Endothelial cell of umbilical vein (primary cell): Measurements from ENCODE around the gene PNRC1. TPM values are rescaled to one million over a fixed set of nuclear protein-coding genes. Genes with fewer than 3 reads are reported as not detected.

Source experiments
- BruUV-seq: library from RNA; stranded (reverse); fragments of 400-500 nt; replicated peaks from 2 replicates; lab custom pipeline; 2021; lab: Mats Ljungman, UMichigan
- CTCF ChIA-PET: fragments of 300-600, 350-600 bp; sonication (Branson Sonifier 250); formaldehyde crosslinking; loops from one replicate; lab custom pipeline; 2021; ENCODE audit warnings: antibody characterized with exemption, inconsistent platforms; lab: Charles Lee
- POLR2A ChIA-PET: fragments of 300-600, 350-600 bp; sonication (Branson Sonifier 250); formaldehyde crosslinking; loops from one replicate; lab custom pipeline; 2021; ENCODE audit warnings: antibody characterized with exemption, inconsistent platforms; lab: Charles Lee
- DNase-seq: peaks from one replicate; pipeline ENCODE4 v3.0.0-alpha.2; 2011; ENCODE audit warnings: low read depth, low spot score
- FAIRE-seq: peaks from 2 replicates; lab custom pipeline; 2011; peaks lifted over from hg19 to GRCh38; lab: Jason Lieb, UNC
- H2AFZ ChIP-seq: 2 replicates; pipeline ENCODE4 v1.6.0; 2012; ENCODE audit warnings: low read depth, low read length, control low read depth, inconsistent platforms
- H3K27ac ChIP-seq: 2 replicates; pipeline ENCODE4 v1.5.1; 2011; ENCODE audit warnings: low read depth, mild to moderate bottlenecking, control low read depth, low read length, moderate library complexity; ENCODE audit not compliant: insufficient read depth
- H3K27me3 ChIP-seq, 2 experiments: 2 replicates each; pipeline versions ENCODE4 v1.6.0 to v1.6.1; 2011; ENCODE audit warnings: low read length in 2 of 2, mixed read lengths in 1 of 2; ENCODE audit not compliant: control insufficient read depth in 2 of 2, insufficient read depth in 2 of 2
- H3K36me3 ChIP-seq, 2 experiments: 2 replicates in 1 of 2; 3 replicates in 1 of 2; pipeline ENCODE4 v1.5.1; 2011; ENCODE audit warnings: low read length in 2 of 2, mild to moderate bottlenecking in 1 of 2, moderate library complexity in 1 of 2; ENCODE audit not compliant: control insufficient read depth in 2 of 2, insufficient read depth in 2 of 2; ENCODE audit errors: extremely low read depth in 1 of 2
- H3K4me1 ChIP-seq: 3 replicates; pipeline ENCODE4 v1.5.1; 2011; ENCODE audit warnings: mild to moderate bottlenecking, low read length; ENCODE audit not compliant: control insufficient read depth, insufficient read depth; ENCODE audit errors: extremely low read depth
- H3K4me2 ChIP-seq: 2 replicates; pipeline ENCODE4 v1.6.1; 2011; ENCODE audit warnings: low read length, control low read depth, mixed read lengths; ENCODE audit not compliant: insufficient read depth
- H3K4me3 ChIP-seq, 3 experiments: fragments of 200-600 bp in 1 of 3; sonication (generic), shearing (Covaris generic) in 1 of 3; replicated peaks in 1 of 3; 2 replicates each; pipeline ENCODE4 v1.5.1; 2011 to 2016; ENCODE audit warnings: control low read depth in 3 of 3, low read length in 3 of 3, mild to moderate bottlenecking in 2 of 3, inconsistent platforms in 1 of 3, low read depth in 1 of 3, moderate library complexity in 1 of 3; ENCODE audit not compliant: insufficient read depth in 1 of 3
- H3K79me2 ChIP-seq: 2 replicates; pipeline ENCODE4 v1.6.0; 2012; ENCODE audit warnings: low read length, inconsistent platforms; ENCODE audit not compliant: control insufficient read depth, insufficient read depth
- H3K9ac ChIP-seq: replicated peaks from 2 replicates; pipeline ENCODE3; 2011; ENCODE audit warnings: low read length, control low read depth; ENCODE audit not compliant: insufficient read depth; ENCODE audit errors: extremely low read depth
- H3K9me1 ChIP-seq: replicated peaks from 3 replicates; pipeline ENCODE4 v1.6.0; 2011; ENCODE audit warnings: mild to moderate bottlenecking, low read length; ENCODE audit not compliant: control insufficient read depth, insufficient read depth; ENCODE audit errors: extremely low read depth
- H3K9me3 ChIP-seq: replicated peaks from 2 replicates; pipeline ENCODE4 v1.5.1; 2012; ENCODE audit warnings: low read length, inconsistent platforms; ENCODE audit not compliant: control insufficient read depth, insufficient read depth
- H4K20me1 ChIP-seq: replicated peaks from 2 replicates; pipeline ENCODE3; 2011; ENCODE audit warnings: mild to moderate bottlenecking, low read length; ENCODE audit not compliant: control insufficient read depth, insufficient read depth; ENCODE audit errors: extremely low read depth
- CTCF ChIP-seq, 2 donors: IDR thresholded peaks; 1 replicate in 1 of 2; 2 replicates in 1 of 2; pipeline ENCODE4 v1.5.1; 2011; ENCODE audit warnings: low read length in 2 of 2, mild to moderate bottlenecking in 2 of 2, moderate library complexity in 2 of 2, control low read depth in 1 of 2, inconsistent platforms in 1 of 2, low read depth in 1 of 2; ENCODE audit not compliant: insufficient read depth in 1 of 2; ENCODE audit errors: extremely low read depth in 1 of 2
- EZH2 ChIP-seq: IDR thresholded peaks from 2 replicates; pipeline ENCODE4 v1.6.1; 2012; ENCODE audit warnings: borderline replicate concordance, low read depth, mild to moderate bottlenecking, moderate library complexity, low read length, inconsistent platforms; ENCODE audit not compliant: severe bottlenecking
- FOS ChIP-seq: IDR thresholded peaks from 2 replicates; pipeline ENCODE4 v1.6.1; 2011; ENCODE audit warnings: mild to moderate bottlenecking, low read length, moderate library complexity, borderline replicate concordance; ENCODE audit not compliant: insufficient read depth
- GATA2 ChIP-seq: IDR thresholded peaks from 2 replicates; pipeline ENCODE4 v1.7.0; 2011; ENCODE audit warnings: low read depth, mild to moderate bottlenecking, moderate library complexity, mixed read lengths, low read length; ENCODE audit not compliant: insufficient read length, insufficient read depth
- JUN ChIP-seq: IDR thresholded peaks from 2 replicates; pipeline ENCODE4 v1.6.1; 2011; ENCODE audit warnings: borderline replicate concordance, low read depth; ENCODE audit not compliant: insufficient read length, insufficient read depth
- MYC ChIP-seq: IDR thresholded peaks from one replicate; pipeline ENCODE4 v1.6.1; 2011; ENCODE audit warnings: mild to moderate bottlenecking, low read depth, low read length
- POLR2A ChIP-seq: IDR thresholded peaks from 2 replicates; pipeline ENCODE4 v1.6.1; 2012; ENCODE audit warnings: low read depth, mild to moderate bottlenecking, control low read depth, low read length
- POLR2AphosphoS5 ChIP-seq: IDR thresholded peaks from 2 replicates; pipeline ENCODE4 v1.6.1; 2012; ENCODE audit warnings: low read depth, mild to moderate bottlenecking, control low read depth, low read length, moderate library complexity; ENCODE audit not compliant: insufficient read depth
- dilution Hi-C: fragments of 300-500 bp; cut with MboI; formaldehyde crosslinking; loops from one replicate; pipeline ENCODE4 v1.15.0; 2019; ENCODE audit warnings: low sequenced_read_pairs; ENCODE audit not compliant: extremely low pct_ligation_motif_present
- intact Hi-C: fragments of 100-400 bp; cut with micrococcal nuclease; formaldehyde crosslinking; loops from one replicate; pipeline ENCODE4 v1.10.0; 2022
- polyA plus RNA-seq, 4 experiments: library from polyadenylated mRNA; depleted of rRNA in 3 of 4; stranded (reverse) in 3 of 4; unstranded in 1 of 4; fragments of >200 nt; gene quantifications; 2 replicates each; pipeline versions ENCODE4 v1.2.1 to v1.2.3, GENCODE V29; 2011 to 2012; ENCODE audit warnings: missing spikeins in 1 of 4
- total RNA-seq: library from RNA; stranded (reverse); gene quantifications from 2 replicates; pipeline ENCODE4 v1.2.3, GENCODE V29; 2021
- TF ChIP-seq, protein P1 (sequence below): IDR thresholded peaks from 2 replicates; pipeline ENCODE4 v1.6.1; 2011; ENCODE audit not compliant: insufficient read depth, insufficient read length

PNRC1 gene
- total and polyA plus RNA-seq, 2 donors (not counting 3 experiments of a cell fraction or from before 2014, with no cell fraction given), result 9.6 to 87.9 TPM

- Histone ChIP-seq H3K36me3 (no peaks in the 10 kb centered on the region), H3K9me3 (no peaks in the 10 kb centered on the region), H3K4me3 (no peak overlapping the region), H3K9me1 (no peaks in the 10 kb centered on the region), H2AFZ (no peak overlapping the region), H3K79me2 (no peaks in the 10 kb centered on the region), H3K4me1 (no peaks in the 10 kb centered on the region), H3K9ac (no peak overlapping the region), H3K27me3 (peaks cover 0 to 4% of the 10 kb centered on the region in 2 experiments), H4K20me1 (no peaks in the 10 kb centered on the region), H3K4me2 (no peak overlapping the region), H3K27ac (no peak overlapping the region)
- DNase-seq (no peak), FAIRE-seq (no peak)
- no TSS peak for BruUV-seq
- POLR2A ChIA-PET, result interaction anchor here (1.3 kb wide), 1 partner anchor 54 kb away, joined by 3 read pairs; the partner anchor contains the start of gene PNRC1
- CTCF ChIA-PET, result interaction anchor here (0.8 kb wide), 1 partner anchor 11 kb away, joined by 3 read pairs; no protein-coding TSS in a partner anchor
- dilution Hi-C loops (no loop called here), intact Hi-C loops (no loop called here)
- no peak for TF ChIP-seq EZH2
- no peak for TF ChIP-seq FOS
- TF ChIP-seq, protein P1, sequence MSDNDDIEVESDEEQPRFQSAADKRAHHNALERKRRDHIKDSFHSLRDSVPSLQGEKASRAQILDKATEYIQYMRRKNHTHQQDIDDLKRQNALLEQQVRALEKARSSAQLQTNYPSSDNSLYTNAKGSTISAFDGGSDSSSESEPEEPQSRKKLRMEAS, result no peak
- no peak for TF ChIP-seq POLR2A
- TF ChIP-seq POLR2AphosphoS5, result no peak
- TF ChIP-seq CTCF (IDR thresholded peaks at IDR 0.05; ENCODE audit: extremely low read depth in 1 of 2, insufficient read depth in 1 of 2, low read depth in 1 of 2, low read length in 2 of 2), result no peak
- no peak for TF ChIP-seq JUN
- TF ChIP-seq MYC, result no peak
- no peak for TF ChIP-seq GATA2
Observed at GRCh38 chr6:89133981-89134380, 53.4 kb downstream of the PNRC1 start.
